SKM-1 treated with dmso at 0.1 percent for 144 hours (cell line): ENCODE results near the gene ARL13B.
A peak's percentile ranks its signal among the peaks of the same experiment; 100 is the strongest.

Source experiments
- DNase-seq: peaks from one replicate; lab custom pipeline; 2025; ENCODE audit not compliant: unreplicated experiment; lab: John Stamatoyannopoulos, UW

The ARL13B gene

DNA sequence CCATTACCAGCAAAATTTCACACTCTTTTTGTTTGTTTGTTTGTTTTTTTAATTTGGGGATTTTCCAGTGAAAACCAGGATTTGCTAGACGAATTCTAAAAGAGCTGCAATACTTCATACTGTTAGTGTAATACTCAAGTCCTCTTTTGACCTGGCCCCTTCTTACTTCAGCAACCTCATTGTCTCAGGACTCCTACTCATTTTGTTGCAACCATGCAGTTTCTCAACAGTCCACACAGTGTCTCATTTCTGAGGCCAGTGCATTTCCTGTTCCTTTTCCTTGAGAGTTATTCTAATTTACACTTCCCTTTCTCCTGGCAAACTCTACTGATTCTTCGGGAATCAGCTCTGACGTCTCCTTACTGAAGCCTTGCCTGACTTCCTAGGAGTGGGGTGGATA is 118.5 kb downstream of the ARL13B start:
- peak; percentile 87 for DNase-seq

DNA sequence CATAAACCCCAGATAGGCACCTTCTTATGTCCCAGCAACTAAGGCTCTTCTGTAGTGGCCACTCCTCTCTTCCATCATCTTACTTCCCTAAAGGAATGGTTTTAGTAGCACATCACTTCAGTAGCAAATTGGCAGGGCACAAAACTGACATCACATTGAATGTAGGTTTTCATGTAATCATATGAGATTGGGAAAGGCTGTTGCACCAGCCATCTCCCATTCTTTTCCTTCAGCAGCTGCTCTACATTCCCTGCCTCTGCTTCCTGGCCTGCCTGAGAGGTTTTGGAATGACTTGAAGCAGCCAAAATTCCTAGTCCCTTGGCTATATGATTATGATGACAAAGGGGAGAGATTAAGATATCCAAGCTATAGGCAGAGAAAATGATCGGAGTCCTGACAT is 119.4 kb downstream of the ARL13B start:
- no peak for DNase-seq

DNA sequence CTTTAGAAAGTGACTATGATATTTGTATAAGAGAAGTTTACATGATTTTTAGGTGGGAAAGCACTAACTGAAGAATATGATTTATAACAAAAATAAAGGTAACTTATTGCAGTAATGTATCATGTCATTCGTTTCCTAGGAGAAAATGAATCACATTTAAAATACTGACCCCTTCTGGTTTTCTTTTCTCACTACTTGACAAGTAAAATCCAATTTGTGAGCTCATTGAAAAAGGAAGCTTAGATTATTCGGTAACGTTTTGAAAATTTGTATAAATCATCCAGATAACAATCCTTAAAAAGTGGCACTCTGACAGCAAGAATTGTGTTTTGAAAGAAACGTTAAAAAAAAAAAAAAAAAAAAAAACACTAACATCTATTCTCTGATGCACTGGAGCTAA is 121.9 kb downstream of the ARL13B start:
- DNase-seq: no peak
